ENCODE measurements around the gene PCBP3. TPM values are rescaled to one million over a fixed set of nuclear protein-coding genes. Genes with fewer than 3 reads are reported as not detected.

Gene PCBP3
- total and polyA plus RNA-seq, 2 donors (not counting 3 experiments of a cell fraction or from before 2014, with no cell fraction given): 0.06 to 1.1 TPM

DNA sequence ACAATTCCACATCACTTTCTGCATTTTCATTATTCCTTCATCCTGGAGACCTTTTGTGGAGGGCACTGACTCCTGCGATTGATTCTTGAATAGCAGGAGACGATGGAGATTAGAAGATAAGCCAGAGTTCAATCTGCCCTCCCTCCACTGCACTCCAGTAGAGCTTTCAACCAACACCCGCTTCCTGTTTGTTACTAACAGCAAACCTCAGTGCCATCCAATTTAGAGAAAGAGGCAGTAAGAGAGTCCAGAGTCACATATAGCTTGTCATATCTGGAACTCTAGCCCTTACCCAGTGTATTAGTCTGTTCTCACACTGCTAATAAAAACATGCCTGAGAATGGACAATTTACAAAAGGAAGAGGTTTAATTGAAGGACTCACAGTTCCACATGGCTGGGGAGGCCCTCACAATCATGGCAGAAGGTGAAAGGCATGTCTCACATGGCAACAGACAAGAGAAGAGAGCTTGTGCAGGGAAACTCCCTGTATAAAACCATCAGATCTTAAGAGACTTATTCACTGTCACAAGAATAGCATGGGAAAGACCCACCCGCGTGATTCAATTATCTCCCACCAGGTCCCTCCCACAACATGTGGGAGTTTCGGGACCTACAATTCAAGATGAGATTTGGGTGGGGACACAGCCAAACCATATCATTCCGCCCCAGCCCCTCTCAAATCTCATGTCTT lies 55.9 kb downstream of the PCBP3 start:
- no peaks in the 10 kb centered on the region for H3K36me3 ChIP-seq (ENCODE audit: control insufficient read depth in 2 of 2, extremely low read depth in 1 of 2, insufficient read depth in 2 of 2, low read length in 2 of 2)
- CTCF ChIA-PET: no interaction called here
- BruUV-seq (replicated peaks): no TSS peak
- dilution Hi-C loops (cut with MboI; ENCODE audit: extremely low pct_ligation_motif_present, low sequenced_read_pairs) (no loop called here), intact Hi-C loops (cut with micrococcal nuclease) (no loop called here)
- H3K27me3 ChIP-seq (ENCODE audit: control insufficient read depth in 2 of 2, insufficient read depth in 2 of 2, low read length in 2 of 2): peaks cover 0 to 4% of the 10 kb centered on the region in 2 experiments
- no peak overlapping the region for H3K9ac ChIP-seq (replicated peaks; ENCODE audit: extremely low read depth, insufficient read depth, low read length)
- H4K20me1 ChIP-seq (replicated peaks; ENCODE audit: control insufficient read depth, extremely low read depth, insufficient read depth, low read length): no peaks in the 10 kb centered on the region
- no peak overlapping the region for H3K4me3 ChIP-seq (replicated peaks in 1 of 3; ENCODE audit: insufficient read depth in 1 of 3, low read depth in 1 of 3, low read length in 3 of 3)
- no peak for DNase-seq (ENCODE audit: low read depth, low spot score)
- POLR2A ChIA-PET: no interaction called here
- FAIRE-seq: no peak
- H3K9me1 ChIP-seq (replicated peaks; ENCODE audit: control insufficient read depth, extremely low read depth, insufficient read depth, low read length): no peaks in the 10 kb centered on the region
- H3K27ac ChIP-seq (ENCODE audit: insufficient read depth, low read depth, low read length): no peak overlapping the region
- TF ChIP-seq MYC (IDR thresholded peaks at IDR 0.05; ENCODE audit: low read depth, low read length): no peak
- TF ChIP-seq, protein P1, sequence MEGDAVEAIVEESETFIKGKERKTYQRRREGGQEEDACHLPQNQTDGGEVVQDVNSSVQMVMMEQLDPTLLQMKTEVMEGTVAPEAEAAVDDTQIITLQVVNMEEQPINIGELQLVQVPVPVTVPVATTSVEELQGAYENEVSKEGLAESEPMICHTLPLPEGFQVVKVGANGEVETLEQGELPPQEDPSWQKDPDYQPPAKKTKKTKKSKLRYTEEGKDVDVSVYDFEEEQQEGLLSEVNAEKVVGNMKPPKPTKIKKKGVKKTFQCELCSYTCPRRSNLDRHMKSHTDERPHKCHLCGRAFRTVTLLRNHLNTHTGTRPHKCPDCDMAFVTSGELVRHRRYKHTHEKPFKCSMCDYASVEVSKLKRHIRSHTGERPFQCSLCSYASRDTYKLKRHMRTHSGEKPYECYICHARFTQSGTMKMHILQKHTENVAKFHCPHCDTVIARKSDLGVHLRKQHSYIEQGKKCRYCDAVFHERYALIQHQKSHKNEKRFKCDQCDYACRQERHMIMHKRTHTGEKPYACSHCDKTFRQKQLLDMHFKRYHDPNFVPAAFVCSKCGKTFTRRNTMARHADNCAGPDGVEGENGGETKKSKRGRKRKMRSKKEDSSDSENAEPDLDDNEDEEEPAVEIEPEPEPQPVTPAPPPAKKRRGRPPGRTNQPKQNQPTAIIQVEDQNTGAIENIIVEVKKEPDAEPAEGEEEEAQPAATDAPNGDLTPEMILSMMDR (IDR thresholded peaks at IDR 0.05; ENCODE audit: extremely low read depth in 1 of 2, insufficient read depth in 1 of 2, low read depth in 1 of 2, low read length in 2 of 2): no peak
- TF ChIP-seq POLR2A (IDR thresholded peaks at IDR 0.05; ENCODE audit: low read depth, low read length): no peak
- TF ChIP-seq GATA2 (IDR thresholded peaks at IDR 0.05; ENCODE audit: insufficient read depth, insufficient read length, low read depth, low read length): no peak
- TF ChIP-seq, protein P2, sequence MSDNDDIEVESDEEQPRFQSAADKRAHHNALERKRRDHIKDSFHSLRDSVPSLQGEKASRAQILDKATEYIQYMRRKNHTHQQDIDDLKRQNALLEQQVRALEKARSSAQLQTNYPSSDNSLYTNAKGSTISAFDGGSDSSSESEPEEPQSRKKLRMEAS (IDR thresholded peaks at IDR 0.05; ENCODE audit: insufficient read depth, insufficient read length): no peak
- TF ChIP-seq POLR2AphosphoS5 (IDR thresholded peaks at IDR 0.05; ENCODE audit: insufficient read depth, low read depth, low read length): no peak
- no peak for TF ChIP-seq EZH2 (IDR thresholded peaks at IDR 0.05; ENCODE audit: borderline replicate concordance, low read depth, low read length, severe bottlenecking)
- no peak for TF ChIP-seq FOS (IDR thresholded peaks at IDR 0.05; ENCODE audit: borderline replicate concordance, insufficient read depth, low read length)
- no peak for TF ChIP-seq JUN (IDR thresholded peaks at IDR 0.05; ENCODE audit: borderline replicate concordance, insufficient read depth, insufficient read length, low read depth)
- no peaks in the 10 kb centered on the region for H3K4me1 ChIP-seq (ENCODE audit: control insufficient read depth, extremely low read depth, insufficient read depth, low read length)
- no peak overlapping the region for H3K4me2 ChIP-seq (ENCODE audit: insufficient read depth, low read length)
- H2AFZ ChIP-seq (ENCODE audit: low read depth, low read length): no peak overlapping the region
- no peaks in the 10 kb centered on the region for H3K9me3 ChIP-seq (replicated peaks; ENCODE audit: control insufficient read depth, insufficient read depth, low read length)
- no peaks in the 10 kb centered on the region for H3K79me2 ChIP-seq (ENCODE audit: control insufficient read depth, insufficient read depth, low read length)

All from endothelial cell of umbilical vein (primary cell).